T-helper 1 cell (primary cell): ENCODE measurements around the gene FNBP1.
A peak's percentile ranks its signal among the peaks of the same experiment; 100 is the strongest.
"Not testable (repeated sequence)": the region's sequence is repeated elsewhere in the genome, so short reads cannot be mapped to it uniquely, and the experiment has no call there.

ENCODE experiments used
- DNase-seq, 5 donors: peaks; one replicate each; pipeline ENCODE4 v3.0.0-alpha.2; 2012 to 2020

The FNBP1 gene

GRCh38 chr9:130043654-130044623 lies 950 bp upstream of the FNBP1 start:
- no peak for DNase-seq

GRCh38 chr9:130042406-130042884 lies 544 bp downstream of the FNBP1 start:
- peak in 2 of 5 donors; percentile 23 to 28 for DNase-seq

GRCh38 chr9:130041648-130042405 lies 1.2 kb downstream of the FNBP1 start:
- DNase-seq = no peak

- no peak for DNase-seq
These were observed 1.9 kb downstream of the FNBP1 start for GRCh38 chr9:130040984-130041647.

GRCh38 chr9:130039528-130040147 lies 3.4 kb downstream of the FNBP1 start:
- peak in 1 of 5 donors; percentile 58 for DNase-seq

GRCh38 chr9:130036099-130036498 lies 6.9 kb downstream of the FNBP1 start:
- no peak for DNase-seq

- DNase-seq = peak in 1 of 5 donors; percentile 71
These were observed 8.4 kb downstream of the FNBP1 start for GRCh38 chr9:130034570-130034969.

GRCh38 chr9:130030651-130031127 lies 12.3 kb downstream of the FNBP1 start:
- DNase-seq = no peak

GRCh38 chr9:130029223-130029973 lies 13.6 kb downstream of the FNBP1 start:
- peak in 1 of 5 donors; percentile 71 for DNase-seq

GRCh38 chr9:130028493-130029222 lies 14.3 kb downstream of the FNBP1 start:
- no peak for DNase-seq

- no peak for DNase-seq
These were observed 15.2 kb downstream of the FNBP1 start for GRCh38 chr9:130027533-130028365.

GRCh38 chr9:130026583-130027340 lies 16.2 kb downstream of the FNBP1 start:
- DNase-seq = no peak

GRCh38 chr9:130024597-130024994 lies 18.4 kb downstream of the FNBP1 start:
- DNase-seq = no peak

GRCh38 chr9:130023994-130024596 lies 18.9 kb downstream of the FNBP1 start:
- DNase-seq = no peak

GRCh38 chr9:130023144-130023787 lies 19.7 kb downstream of the FNBP1 start:
- no peak for DNase-seq

- DNase-seq = no peak
These were observed 20.3 kb downstream of the FNBP1 start for GRCh38 chr9:130022566-130023143.

- DNase-seq = not testable (repeated sequence)
These were observed 21.1 kb downstream of the FNBP1 start for GRCh38 chr9:130021842-130022241.

- no peak for DNase-seq
These were observed 21.9 kb downstream of the FNBP1 start for GRCh38 chr9:130021123-130021522.
